Right lobe of liver (tissue), 4 donors: ENCODE measurements around the gene SRI.

Experiments
- POLR2A ChIP-seq: fragments of 450-650 bp; IDR thresholded peaks from one replicate; pipeline ENCODE4 v1.6.1; 2017; ENCODE audit warnings: antibody characterized with exemption, mild to moderate bottlenecking
- TF ChIP-seq, protein P1 (sequence below), 4 donors: fragments of 200-600 bp in 3 of 4; fragments of 450-650 bp in 1 of 4; IDR thresholded peaks; one replicate each; pipeline versions ENCODE4 v1.5.1 to v1.8.0; 2016 to 2022; ENCODE audit warnings: antibody characterized with exemption in 4 of 4, mild to moderate bottlenecking in 2 of 4
- donor health status: DM: no; HTN: no; CAD: no.
- donor health status: DM: no; HTN: no; CAD: no.
- donor health status: DM: no; HTN: yes; CAD: no.

DNA sequence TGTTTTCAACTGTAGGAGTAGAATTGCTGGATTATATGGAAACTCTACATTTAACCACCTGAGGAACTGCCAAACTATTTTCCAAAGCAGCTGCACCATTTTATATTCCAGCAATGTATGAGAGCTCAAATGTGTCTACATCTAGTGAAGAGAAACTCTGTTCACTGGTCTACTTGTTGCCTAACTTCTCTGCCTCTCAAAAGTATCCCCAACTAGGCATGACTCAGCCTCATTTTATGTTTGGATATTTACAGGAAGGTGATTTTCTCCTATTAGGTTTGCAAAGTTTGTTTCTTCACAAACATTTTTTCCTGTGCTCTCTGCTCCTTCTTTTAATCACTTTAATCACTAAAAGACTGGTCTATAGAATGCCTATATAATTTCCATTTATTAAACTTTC, 37.1 kb upstream of the SRI start:
- TF ChIP-seq, protein P1, sequence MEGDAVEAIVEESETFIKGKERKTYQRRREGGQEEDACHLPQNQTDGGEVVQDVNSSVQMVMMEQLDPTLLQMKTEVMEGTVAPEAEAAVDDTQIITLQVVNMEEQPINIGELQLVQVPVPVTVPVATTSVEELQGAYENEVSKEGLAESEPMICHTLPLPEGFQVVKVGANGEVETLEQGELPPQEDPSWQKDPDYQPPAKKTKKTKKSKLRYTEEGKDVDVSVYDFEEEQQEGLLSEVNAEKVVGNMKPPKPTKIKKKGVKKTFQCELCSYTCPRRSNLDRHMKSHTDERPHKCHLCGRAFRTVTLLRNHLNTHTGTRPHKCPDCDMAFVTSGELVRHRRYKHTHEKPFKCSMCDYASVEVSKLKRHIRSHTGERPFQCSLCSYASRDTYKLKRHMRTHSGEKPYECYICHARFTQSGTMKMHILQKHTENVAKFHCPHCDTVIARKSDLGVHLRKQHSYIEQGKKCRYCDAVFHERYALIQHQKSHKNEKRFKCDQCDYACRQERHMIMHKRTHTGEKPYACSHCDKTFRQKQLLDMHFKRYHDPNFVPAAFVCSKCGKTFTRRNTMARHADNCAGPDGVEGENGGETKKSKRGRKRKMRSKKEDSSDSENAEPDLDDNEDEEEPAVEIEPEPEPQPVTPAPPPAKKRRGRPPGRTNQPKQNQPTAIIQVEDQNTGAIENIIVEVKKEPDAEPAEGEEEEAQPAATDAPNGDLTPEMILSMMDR (IDR thresholded peaks at IDR 0.05), result no peak
- TF ChIP-seq POLR2A, result no peak
